DOHH2 (cell line): ENCODE results near the gene FNIP2.

Source experiments
- EZH2phosphoT487 ChIP-seq: fragments of 200-600 bp; sonication (generic); IDR thresholded peaks from 2 replicates; pipeline ENCODE4 v1.6.1; 2017; ENCODE audit warnings: borderline replicate concordance, mild to moderate bottlenecking, antibody characterized with exemption, low read length, moderate library complexity, mixed read lengths
- TF ChIP-seq, protein P1 (sequence below): fragments of 200-600 bp; sonication (generic); IDR thresholded peaks from one replicate; pipeline ENCODE4 v1.5.1; 2014; ENCODE audit warnings: antibody characterized with exemption, mild to moderate bottlenecking, low read depth, low read length; ENCODE audit not compliant: poor library complexity, severe bottlenecking

DNA sequence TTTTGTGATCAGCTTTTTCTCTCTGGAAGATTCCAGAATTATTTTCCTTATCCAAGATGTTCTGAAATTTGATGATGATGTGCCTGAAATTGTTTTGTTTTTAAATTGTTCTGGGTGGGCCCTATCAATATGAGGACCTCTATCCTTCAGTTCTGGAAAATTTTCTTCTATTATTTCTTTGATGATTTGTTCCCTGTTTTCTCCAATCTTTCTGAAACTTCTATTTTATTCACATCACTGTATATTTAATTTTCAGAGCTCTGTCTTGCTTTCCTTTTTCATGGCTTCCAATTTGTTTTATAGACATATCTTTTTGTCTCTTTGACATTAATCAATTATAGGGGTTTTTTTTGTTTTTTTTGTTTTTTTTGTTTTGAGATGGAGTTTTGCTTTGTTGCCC lies 12.2 kb upstream of the FNIP2 start:
- no peak for TF ChIP-seq EZH2phosphoT487
- TF ChIP-seq, protein P1, sequence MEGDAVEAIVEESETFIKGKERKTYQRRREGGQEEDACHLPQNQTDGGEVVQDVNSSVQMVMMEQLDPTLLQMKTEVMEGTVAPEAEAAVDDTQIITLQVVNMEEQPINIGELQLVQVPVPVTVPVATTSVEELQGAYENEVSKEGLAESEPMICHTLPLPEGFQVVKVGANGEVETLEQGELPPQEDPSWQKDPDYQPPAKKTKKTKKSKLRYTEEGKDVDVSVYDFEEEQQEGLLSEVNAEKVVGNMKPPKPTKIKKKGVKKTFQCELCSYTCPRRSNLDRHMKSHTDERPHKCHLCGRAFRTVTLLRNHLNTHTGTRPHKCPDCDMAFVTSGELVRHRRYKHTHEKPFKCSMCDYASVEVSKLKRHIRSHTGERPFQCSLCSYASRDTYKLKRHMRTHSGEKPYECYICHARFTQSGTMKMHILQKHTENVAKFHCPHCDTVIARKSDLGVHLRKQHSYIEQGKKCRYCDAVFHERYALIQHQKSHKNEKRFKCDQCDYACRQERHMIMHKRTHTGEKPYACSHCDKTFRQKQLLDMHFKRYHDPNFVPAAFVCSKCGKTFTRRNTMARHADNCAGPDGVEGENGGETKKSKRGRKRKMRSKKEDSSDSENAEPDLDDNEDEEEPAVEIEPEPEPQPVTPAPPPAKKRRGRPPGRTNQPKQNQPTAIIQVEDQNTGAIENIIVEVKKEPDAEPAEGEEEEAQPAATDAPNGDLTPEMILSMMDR = no peak
